HTR-8/SVneo (cell line): ENCODE results near the gene SELENOS.

ENCODE experiments used
- DNase-seq: peaks from one replicate; pipeline ENCODE4 v3.0.0; 2011; ENCODE audit warnings: low spot score, mixed read lengths; ENCODE audit not compliant: insufficient read length
- FAIRE-seq: peaks from 2 replicates; lab custom pipeline; 2011; peaks lifted over from hg19 to GRCh38; lab: Jason Lieb, UNC

Gene SELENOS, protein sequence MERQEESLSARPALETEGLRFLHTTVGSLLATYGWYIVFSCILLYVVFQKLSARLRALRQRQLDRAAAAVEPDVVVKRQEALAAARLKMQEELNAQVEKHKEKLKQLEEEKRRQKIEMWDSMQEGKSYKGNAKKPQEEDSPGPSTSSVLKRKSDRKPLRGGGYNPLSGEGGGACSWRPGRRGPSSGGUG

DNA sequence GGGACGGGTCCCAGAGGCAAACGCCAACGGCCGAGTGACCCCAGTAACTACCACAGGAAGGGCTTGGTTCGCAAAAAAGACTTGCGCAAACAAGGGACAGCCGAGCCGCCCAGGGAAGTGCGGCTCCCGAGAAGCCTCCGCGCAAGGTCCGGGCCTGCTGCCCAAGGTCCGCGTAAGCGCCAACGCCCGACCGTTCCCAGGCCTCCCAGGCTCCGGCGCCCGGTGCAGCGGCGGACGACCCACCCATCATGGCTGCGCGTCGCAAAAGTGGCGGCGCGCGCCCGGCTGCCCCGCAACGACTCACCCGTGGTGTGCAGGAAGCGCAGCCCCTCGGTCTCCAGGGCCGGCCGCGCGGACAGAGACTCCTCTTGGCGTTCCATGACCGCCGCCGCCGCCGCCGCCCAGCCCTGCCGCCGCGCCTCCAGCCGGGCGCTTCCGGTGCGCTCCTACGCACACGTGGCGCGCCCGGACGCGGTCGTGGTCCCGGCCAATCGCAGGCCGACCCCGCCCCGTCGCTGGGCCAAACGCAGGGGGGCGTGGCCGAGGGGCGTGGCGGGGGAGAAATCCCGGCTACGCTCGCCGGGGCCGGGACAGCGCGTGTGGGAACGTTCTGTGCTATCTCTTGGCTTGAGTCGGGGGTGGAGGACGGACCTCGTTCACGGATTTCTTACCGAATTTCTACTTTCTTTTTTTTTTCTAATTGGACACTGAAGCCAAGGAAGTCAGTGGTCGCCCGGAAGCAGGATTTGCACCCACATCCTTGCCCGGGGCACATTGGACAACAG, at the start of gene SELENOS:
Gene SELENOS (minus strand): TSS at position 448 of the 785 bp plus-strand sequence. CDS start 68 bp downstream, at position 380.
- DNase-seq, result peak; percentile 86
- peak; percentile 91 for FAIRE-seq

DNA sequence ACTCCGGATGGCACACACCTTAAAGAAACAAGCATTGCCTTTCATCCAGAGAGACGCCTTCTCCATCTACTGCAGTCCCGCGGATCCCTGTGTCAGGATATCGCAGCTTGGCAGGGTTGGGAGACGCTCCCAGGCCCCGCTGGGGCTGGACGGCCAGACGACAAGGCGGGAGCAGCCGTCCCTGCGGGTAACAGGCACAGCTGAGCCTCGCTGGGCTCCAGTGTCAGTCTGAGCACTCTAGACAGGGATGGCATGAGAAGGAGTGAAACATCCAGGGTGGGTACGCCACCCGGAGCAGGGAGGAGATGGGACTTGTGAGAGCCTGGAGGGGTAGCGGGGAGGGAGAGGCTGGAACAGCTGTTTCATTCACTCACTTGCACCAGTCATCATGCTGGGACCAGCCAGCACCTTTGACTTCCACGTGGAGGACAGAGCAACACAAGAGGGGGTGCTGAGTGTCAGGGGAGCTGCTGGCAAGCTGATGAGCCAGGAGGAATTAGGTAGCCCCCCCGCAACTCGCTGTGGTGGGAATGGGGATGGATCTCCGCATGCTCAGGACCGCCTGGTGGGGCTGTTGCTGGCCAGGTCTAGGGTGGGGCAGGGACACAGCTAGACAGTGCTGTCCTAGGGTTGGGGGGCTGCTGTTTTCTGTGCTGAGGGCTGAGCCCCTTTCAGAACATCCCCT, 49.3 kb upstream of the SELENOS start:
- DNase-seq, result no peak
- no peak for FAIRE-seq

DNA sequence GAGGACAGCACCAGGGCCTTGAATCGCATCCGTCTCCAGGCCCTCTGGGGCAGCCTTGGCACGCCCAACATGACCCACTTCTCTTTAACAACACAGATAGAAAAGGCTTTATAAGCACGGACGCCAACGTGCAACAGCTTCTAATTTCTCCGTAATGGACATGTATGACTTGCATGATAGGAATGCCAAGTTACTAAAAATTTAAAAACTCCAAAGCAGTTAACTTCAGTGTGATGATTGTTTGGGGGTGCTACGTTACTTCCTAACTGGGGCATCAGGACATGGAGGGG, 48.7 kb upstream of the SELENOS start:
- FAIRE-seq, result no peak
- DNase-seq, result no peak

DNA sequence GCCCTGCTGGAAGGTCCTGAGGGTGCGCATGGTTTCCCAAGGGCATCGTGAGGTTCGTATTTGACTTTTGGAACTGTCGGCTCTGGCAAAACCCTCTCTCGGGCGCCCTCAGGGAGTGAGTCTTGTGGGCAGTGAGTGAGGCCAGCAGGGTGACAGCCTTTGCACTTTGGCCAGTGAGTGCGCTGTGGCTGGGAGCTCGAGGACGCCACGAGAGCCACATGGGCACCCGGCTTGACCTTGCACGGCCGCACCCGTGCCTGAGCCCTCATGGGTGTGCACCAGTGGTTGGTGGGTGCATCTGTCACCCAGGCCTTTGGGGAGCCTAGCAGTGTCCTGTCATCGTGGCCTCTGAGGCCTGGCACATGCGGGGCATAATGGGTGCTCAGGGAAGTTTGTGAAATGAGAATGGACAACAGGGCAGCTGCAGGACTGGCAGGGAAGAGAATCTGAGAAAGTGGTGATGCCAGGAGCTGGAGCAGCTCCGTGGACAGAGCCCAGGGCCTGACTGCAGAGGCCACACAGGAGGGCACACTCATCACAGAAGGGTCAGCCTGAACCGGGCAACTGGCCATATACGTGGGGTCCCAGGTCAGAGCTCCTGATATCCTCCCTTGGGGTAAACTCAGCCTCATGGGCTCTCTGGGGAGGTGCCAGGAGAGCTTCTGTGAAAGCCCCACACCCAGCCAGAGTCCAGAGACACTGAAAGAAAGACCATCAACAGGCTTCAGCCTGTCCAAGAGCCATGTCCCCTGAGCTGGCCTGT, 48.2 kb upstream of the SELENOS start:
- FAIRE-seq, result no peak
- DNase-seq, result no peak

DNA sequence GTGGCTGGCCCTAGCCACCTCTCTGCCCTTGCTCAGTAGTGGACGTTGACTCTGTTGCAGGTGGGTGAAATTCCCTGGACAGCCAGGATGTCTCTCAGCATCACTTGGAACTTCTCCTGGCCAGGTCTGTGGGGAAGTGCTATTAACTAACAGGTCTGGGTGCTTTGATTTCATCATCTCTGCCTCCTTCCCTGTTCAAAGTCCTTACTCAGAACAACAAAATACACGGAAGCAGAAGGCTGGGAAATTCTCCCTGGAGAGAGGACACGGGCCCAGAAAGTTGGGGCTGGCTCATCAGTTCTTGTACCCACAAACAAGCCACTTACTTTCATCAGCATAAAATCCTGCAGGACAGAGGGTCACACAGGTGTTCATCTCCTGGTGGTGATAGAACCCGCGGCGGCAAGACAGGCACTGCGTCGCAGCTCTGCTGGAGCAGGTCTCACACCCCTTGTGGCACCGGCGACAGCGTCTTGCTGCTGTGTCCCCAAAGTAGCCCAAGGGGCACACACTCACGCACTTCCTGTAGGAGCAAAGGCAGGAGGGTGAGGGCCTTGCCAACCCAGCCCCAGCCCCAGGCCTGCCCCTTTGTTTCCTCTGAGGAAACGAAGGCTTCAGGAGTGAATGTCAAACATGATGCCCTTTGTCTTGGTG, 47.4 kb upstream of the SELENOS start:
- FAIRE-seq (no peak), DNase-seq (no peak)

- DNase-seq (no peak), FAIRE-seq (no peak)
These were observed 46.7 kb upstream of the SELENOS start for GRCh38 chr15:101323793-101324523.

DNA sequence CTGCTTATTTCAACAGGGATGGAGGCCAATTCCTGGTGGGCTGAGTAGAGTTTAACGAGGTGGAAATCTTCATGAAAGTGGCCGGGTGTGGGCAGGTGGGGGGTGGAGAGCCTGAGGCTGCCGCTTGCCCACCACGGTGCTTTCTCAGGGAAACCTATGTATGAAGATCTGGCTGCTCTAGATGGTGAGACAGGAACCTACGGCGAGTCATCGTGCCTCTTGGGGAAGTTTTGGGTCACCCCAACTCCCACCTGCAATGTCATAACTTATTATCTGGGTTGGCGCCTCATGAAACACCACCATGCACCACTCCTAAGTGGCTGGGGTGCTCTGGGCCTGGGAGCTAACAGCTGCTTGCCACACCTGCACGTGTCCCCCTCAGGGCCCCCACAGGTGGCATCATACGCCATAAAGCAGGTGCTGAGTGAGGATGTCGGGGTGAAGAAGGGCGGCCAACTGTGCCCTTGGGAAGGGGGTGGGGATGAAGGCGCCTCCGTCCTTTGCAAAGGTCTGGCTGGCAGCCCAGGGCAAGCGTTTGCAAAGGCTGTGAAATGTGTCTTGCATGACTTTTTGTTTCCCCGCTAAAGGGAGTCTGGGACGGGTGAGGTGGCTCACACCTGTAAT, 45.7 kb upstream of the SELENOS start:
- FAIRE-seq, result no peak
- DNase-seq, result no peak

GRCh38 chr15:101322016-101322695, 44.9 kb upstream of the SELENOS start:
- no peak for FAIRE-seq

GRCh38 chr15:101320501-101321052, 43.3 kb upstream of the SELENOS start:
- DNase-seq, result no peak
- no peak for FAIRE-seq

More at GRCh38 chr15:101322016-101322695, 44.9 kb upstream of the SELENOS start:
- DNase-seq, result no peak

DNA sequence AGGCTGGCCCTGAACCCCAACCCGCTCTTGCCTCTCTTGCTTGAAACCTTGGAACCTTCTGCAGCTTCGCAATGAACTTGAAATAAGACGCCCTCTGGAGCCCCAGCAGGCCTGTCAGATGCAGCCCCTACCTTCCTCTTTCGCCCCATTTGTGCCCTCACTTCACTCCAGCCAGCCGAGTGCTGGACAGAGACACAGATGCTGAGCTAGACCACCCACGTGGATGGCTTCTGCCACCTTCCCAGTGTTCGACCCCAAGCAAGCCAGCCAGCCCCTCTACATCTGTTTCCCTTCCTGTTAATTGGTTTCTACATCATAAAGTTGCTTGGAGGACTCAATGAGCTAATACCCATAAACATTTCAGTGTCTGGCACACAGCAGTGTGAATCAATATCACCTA, 41.6 kb upstream of the SELENOS start:
- no peak for FAIRE-seq
- DNase-seq, result no peak

DNA sequence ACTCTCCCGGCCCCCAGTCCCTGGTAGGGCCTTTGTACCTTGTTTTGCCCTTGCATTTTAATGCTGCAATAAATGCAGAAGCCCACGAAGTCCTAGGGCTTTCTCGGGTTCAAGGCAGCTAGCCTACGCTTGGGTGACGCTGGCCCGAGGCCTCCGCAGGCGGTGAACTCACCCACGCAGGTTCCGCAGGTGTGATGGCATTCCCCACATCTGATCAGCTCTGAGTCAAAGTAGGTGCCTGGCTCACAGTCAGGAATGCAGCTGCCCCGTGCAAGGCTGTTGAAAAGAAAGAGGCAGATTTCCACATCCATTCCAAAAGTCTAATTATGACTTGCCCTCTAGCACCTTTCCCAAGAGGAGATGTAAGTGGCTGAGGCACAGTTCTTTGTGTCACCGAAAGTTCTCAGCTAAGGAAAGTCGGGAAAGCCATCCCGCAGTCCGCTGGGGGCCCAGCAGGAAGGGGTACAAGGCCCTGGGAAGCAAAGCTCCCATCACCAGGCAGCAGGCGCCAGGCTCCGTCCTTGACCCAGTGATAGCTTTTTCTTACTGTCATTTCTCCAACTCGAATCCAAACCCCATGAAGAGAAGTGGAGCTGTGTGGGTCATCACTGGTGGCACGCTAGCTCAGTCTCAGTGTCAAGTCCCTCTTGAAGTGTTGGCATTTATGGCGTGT, 41.0 kb upstream of the SELENOS start:
- FAIRE-seq, result no peak
- DNase-seq, result no peak

GRCh38 chr15:101317336-101317872, 40.1 kb upstream of the SELENOS start:
- DNase-seq, result no peak
- FAIRE-seq, result no peak

GRCh38 chr15:101316529-101316928, 39.2 kb upstream of the SELENOS start:
- no peak for DNase-seq
- no peak for FAIRE-seq

DNA sequence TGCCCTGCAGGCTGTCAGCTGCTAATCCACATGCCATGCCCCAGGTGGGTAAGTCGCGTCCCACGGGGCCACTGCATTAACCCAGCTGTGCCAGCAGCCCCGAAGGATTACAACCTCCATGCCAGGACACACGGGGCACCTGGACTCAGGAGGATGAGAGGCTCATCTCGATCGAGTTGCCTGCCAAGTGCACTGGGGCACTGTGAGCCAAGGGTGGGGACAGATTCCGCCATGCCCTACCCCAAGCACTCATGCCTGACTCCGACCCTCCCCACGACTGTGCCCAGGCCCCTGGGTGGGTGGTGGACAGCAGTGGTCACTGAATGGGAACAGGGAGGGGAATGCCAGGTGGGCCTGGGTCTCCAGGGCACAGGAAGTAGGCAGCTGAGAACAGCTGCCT, 38.5 kb upstream of the SELENOS start:
- no peak for DNase-seq
- FAIRE-seq, result no peak

DNA sequence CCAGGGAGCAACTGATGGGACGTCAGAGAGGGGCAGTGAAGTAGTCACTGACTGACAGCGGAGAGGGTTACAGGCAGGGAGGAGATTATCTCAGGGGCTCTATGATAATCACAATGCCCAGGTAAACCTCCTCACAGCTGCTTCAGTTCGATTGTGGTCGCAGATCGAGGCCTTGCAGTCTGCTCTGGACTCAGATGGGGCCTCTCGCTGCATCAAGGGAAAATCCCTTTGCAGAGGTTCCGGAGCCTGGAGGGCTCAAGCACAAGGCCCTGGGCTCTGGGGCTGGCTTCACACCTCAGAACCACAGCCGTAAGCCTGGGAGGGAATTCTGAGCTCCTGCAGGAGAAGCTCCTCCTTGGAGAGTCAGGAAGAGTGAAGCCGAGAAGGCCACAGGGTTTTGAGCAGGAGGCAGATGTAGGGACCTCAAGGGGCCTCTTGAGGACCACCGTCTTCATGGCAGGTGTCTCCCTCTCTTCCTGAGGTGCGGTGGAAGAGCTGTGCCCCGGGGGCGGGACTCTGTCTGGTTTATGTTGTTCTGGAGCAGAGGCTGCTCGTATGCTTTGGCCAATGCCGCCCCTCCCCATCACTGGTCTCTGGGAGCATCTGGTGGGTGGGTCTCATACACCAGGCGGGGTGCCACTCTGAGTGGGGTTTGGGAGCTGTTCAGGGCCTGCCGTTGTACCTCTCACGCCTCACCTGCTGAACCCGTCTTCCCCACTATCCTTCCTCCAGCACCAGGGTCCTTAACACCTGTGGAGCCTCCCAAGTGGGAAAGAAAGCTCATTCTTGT, 37.2 kb upstream of the SELENOS start:
- no peak for DNase-seq
- FAIRE-seq, result no peak

GRCh38 chr15:101313041-101313761, 35.9 kb upstream of the SELENOS start:
- no peak for FAIRE-seq

More at GRCh38 chr15:101313041-101313761, 35.9 kb upstream of the SELENOS start:
- no peak for DNase-seq
